ENCODE measurements around the gene E2F2. TPM values are rescaled to one million over a fixed set of nuclear protein-coding genes. Genes with fewer than 3 reads are reported as not detected.
"Not testable (repeated sequence)": the region's sequence is repeated elsewhere in the genome, so short reads cannot be mapped to it uniquely, and the experiment has no call there.

The E2F2 gene
- total and polyA plus RNA-seq, 7 experiments from 2014 or later, result 0.14 to 65.7 (median 2.5) TPM; not detected in 3

- H3K4me1 ChIP-seq (ENCODE audit: control insufficient read depth in 2 of 2, insufficient read depth in 2 of 2, low read length in 2 of 2), result peaks cover 5 to 23% of the 10 kb centered on the region in 2 donors
- no peaks in the 10 kb centered on the region for H3K9me3 ChIP-seq (ENCODE audit: control insufficient read depth in 2 of 3, low read length in 3 of 3)
- peaks cover 0 to 2% (median 0%) of the 10 kb centered on the region in 11 donors for H3K9me3 Mint-ChIP-seq
- peak overlapping the region in 1 of 9 donors; percentile 22 for H3K27ac Mint-ChIP-seq
- intact Hi-C loops (cut with micrococcal nuclease), result no loop called here
- ATAC-seq (no peak), DNase-seq (no peak)
- no peak overlapping the region for H3K4me3 Mint-ChIP-seq
- POLR2A ChIA-PET, result interaction anchor here (2.1 to 57.7 kb wide), 6 partner anchors 8 to 85 kb away, joined by 6 to 1267 read pairs (median 39); partner anchors contain the start of gene ID3
- no peaks in the 10 kb centered on the region for H3K36me3 ChIP-seq (ENCODE audit: control insufficient read depth in 2 of 3, insufficient read depth in 3 of 3, low read length in 3 of 3)
- CTCF ChIA-PET, result interaction anchor here (1.1 to 25.8 kb wide), 6 partner anchors 9 to 86 kb away, joined by 4 to 643 read pairs (median 33); partner anchors contain the start of gene ID3
- no peak overlapping the region for H3K27ac ChIP-seq (ENCODE audit: low read depth, low read length)
- no peaks in the 10 kb centered on the region for H3K27me3 Mint-ChIP-seq
- no peaks in the 10 kb centered on the region for H3K36me3 Mint-ChIP-seq
- no peaks in the 10 kb centered on the region for H3K27me3 ChIP-seq (ENCODE audit: control insufficient read depth in 2 of 2, insufficient read depth in 2 of 2, low read length in 2 of 2)
- H3K4me3 ChIP-seq (ENCODE audit: low read length), result no peak overlapping the region
- peaks cover 0 to 50% (median 31%) of the 10 kb centered on the region in 7 donors for H3K4me1 Mint-ChIP-seq
These were observed 16.0 kb upstream of the E2F2 start for GRCh38 chr1:23546897-23547584.

- Mint-ChIP-seq H3K4me1 (peaks cover 2 to 41% (median 23%) of the 10 kb centered on the region in 7 donors), H3K4me3 (no peak overlapping the region), H3K36me3 (no peaks in the 10 kb centered on the region), H3K9me3 (peaks cover 0 to 4% (median 0%) of the 10 kb centered on the region in 11 donors), H3K27ac (no peak overlapping the region), H3K27me3 (no peaks in the 10 kb centered on the region)
- intact Hi-C loops (cut with micrococcal nuclease), result loop anchor here in 1 of 2 donors (2.0 kb wide), 1 partner anchor 47 kb away; no protein-coding TSS in a partner anchor
- Histone ChIP-seq H3K27me3 (ENCODE audit: control insufficient read depth in 2 of 2, insufficient read depth in 2 of 2, low read length in 2 of 2) (no peaks in the 10 kb centered on the region), H3K4me1 (ENCODE audit: control insufficient read depth in 2 of 2, insufficient read depth in 2 of 2, low read length in 2 of 2) (peaks cover 5 to 21% of the 10 kb centered on the region in 2 donors), H3K9me3 (ENCODE audit: control insufficient read depth in 2 of 3, low read length in 3 of 3) (no peaks in the 10 kb centered on the region), H3K4me3 (ENCODE audit: low read length) (no peak overlapping the region), H3K36me3 (ENCODE audit: control insufficient read depth in 2 of 3, insufficient read depth in 3 of 3, low read length in 3 of 3) (no peaks in the 10 kb centered on the region), H3K27ac (ENCODE audit: low read depth, low read length) (no peak overlapping the region)
- CTCF ChIA-PET, result interaction anchor here (0.6 to 25.8 kb wide), 13 partner anchors 11 to 103 kb away, joined by 3 to 643 read pairs (median 13); partner anchors contain the start of gene ID3
- ATAC-seq, result no peak
- DNase-seq, result no peak
- POLR2A ChIA-PET, result interaction anchor here (1.1 to 19.0 kb wide), 7 partner anchors 9 to 87 kb away, joined by 3 to 559 read pairs (median 19); partner anchors contain the start of gene ID3
These were observed 14.8 kb upstream of the E2F2 start for GRCh38 chr1:23545851-23546250.

- peak; percentile 54 for ATAC-seq
These were observed 13.7 kb upstream of the E2F2 start for GRCh38 chr1:23544444-23545389.

GRCh38 chr1:23543707-23544443 is 12.8 kb upstream of the E2F2 start:
- no peaks in the 10 kb centered on the region for H3K36me3 ChIP-seq (ENCODE audit: control insufficient read depth in 2 of 3, insufficient read depth in 3 of 3, low read length in 3 of 3)
- peaks cover 14 to 22% of the 10 kb centered on the region in 2 donors for H3K4me1 ChIP-seq (ENCODE audit: control insufficient read depth in 2 of 2, insufficient read depth in 2 of 2, low read length in 2 of 2)
- CTCF ChIA-PET, result interaction anchor here (0.7 to 25.8 kb wide), 15 partner anchors 11 to 107 kb away, joined by 3 to 643 read pairs (median 7); partner anchors contain the start of gene ID3
- H3K4me3 ChIP-seq (ENCODE audit: low read length), result no peak overlapping the region
- Mint-ChIP-seq H3K4me1 (peaks cover 4 to 41% (median 22%) of the 10 kb centered on the region in 7 donors), H3K4me3 (no peak overlapping the region), H3K9me3 (peaks cover 0 to 4% (median 0%) of the 10 kb centered on the region in 11 donors), H3K36me3 (no peaks in the 10 kb centered on the region), H3K27me3 (no peaks in the 10 kb centered on the region), H3K27ac (no peak overlapping the region)
- no peaks in the 10 kb centered on the region for H3K27me3 ChIP-seq (ENCODE audit: control insufficient read depth in 2 of 2, insufficient read depth in 2 of 2, low read length in 2 of 2)
- intact Hi-C loops (cut with micrococcal nuclease), result loop anchor here (1.0 to 2.0 kb wide), 3 partner anchors 10 to 93 kb away; no protein-coding TSS in a partner anchor
- DNase-seq (no peak), ATAC-seq (no peak)
- H3K9me3 ChIP-seq (ENCODE audit: control insufficient read depth in 2 of 3, low read length in 3 of 3), result no peaks in the 10 kb centered on the region
- POLR2A ChIA-PET, result interaction anchor here (0.7 to 19.0 kb wide), 9 partner anchors 10 to 198 kb away, joined by 3 to 559 read pairs (median 7); partner anchors contain the start of gene ID3
- no peak overlapping the region for H3K27ac ChIP-seq (ENCODE audit: low read depth, low read length)

More at GRCh38 chr1:23544444-23545389, 13.7 kb upstream of the E2F2 start:
- Histone ChIP-seq H3K4me1 (ENCODE audit: control insufficient read depth in 2 of 2, insufficient read depth in 2 of 2, low read length in 2 of 2) (peaks cover 10 to 18% of the 10 kb centered on the region in 2 donors), H3K27me3 (ENCODE audit: control insufficient read depth in 2 of 2, insufficient read depth in 2 of 2, low read length in 2 of 2) (no peaks in the 10 kb centered on the region), H3K36me3 (ENCODE audit: control insufficient read depth in 2 of 3, insufficient read depth in 3 of 3, low read length in 3 of 3) (no peaks in the 10 kb centered on the region), H3K9me3 (ENCODE audit: control insufficient read depth in 2 of 3, low read length in 3 of 3) (no peaks in the 10 kb centered on the region), H3K27ac (ENCODE audit: low read depth, low read length) (no peak overlapping the region), H3K4me3 (ENCODE audit: low read length) (no peak overlapping the region)
- DNase-seq, result peak; percentile 49 to 72 (median 60)
- Mint-ChIP-seq H3K9me3 (peaks cover 0 to 4% (median 0%) of the 10 kb centered on the region in 11 donors), H3K27me3 (no peaks in the 10 kb centered on the region), H3K4me1 (peaks cover 4 to 43% (median 24%) of the 10 kb centered on the region in 7 donors), H3K4me3 (no peak overlapping the region), H3K27ac (no peak overlapping the region), H3K36me3 (no peaks in the 10 kb centered on the region)
- CTCF ChIA-PET, result interaction anchor here (0.6 to 25.8 kb wide), 21 partner anchors 12 to 205 kb away, joined by 3 to 643 read pairs (median 3); partner anchors contain the start of genes E2F2 and ID3
- intact Hi-C loops (cut with micrococcal nuclease), result loop anchor here (1.0 to 2.0 kb wide), 3 partner anchors 10 to 93 kb away; no protein-coding TSS in a partner anchor
- POLR2A ChIA-PET, result interaction anchor here (0.6 to 19.0 kb wide), 13 partner anchors 10 to 100 kb away, joined by 3 to 559 read pairs (median 6); partner anchors contain the start of gene ID3

GRCh38 chr1:23542940-23543339 is 11.9 kb upstream of the E2F2 start:
- ATAC-seq; H3K36me3 Mint-ChIP-seq; H3K9me3 Mint-ChIP-seq; H3K36me3 ChIP-seq (ENCODE audit: control insufficient read depth in 2 of 3, insufficient read depth in 3 of 3, low read length in 3 of 3); H3K4me3 ChIP-seq (ENCODE audit: low read length); H3K27ac ChIP-seq (ENCODE audit: low read depth, low read length); H3K9me3 ChIP-seq (ENCODE audit: control insufficient read depth in 2 of 3, low read length in 3 of 3); intact Hi-C loops (cut with micrococcal nuclease); H3K27me3 Mint-ChIP-seq; H3K27me3 ChIP-seq (ENCODE audit: control insufficient read depth in 2 of 2, insufficient read depth in 2 of 2, low read length in 2 of 2); DNase-seq; H3K4me3 Mint-ChIP-seq; H3K27ac Mint-ChIP-seq: not testable (repeated sequence)
- ChIA-PET POLR2A (interaction anchor here (0.6 to 19.0 kb wide), 3 partner anchors 12 to 90 kb away, joined by 3 to 559 read pairs (median 4); partner anchors contain the start of gene E2F2), CTCF (interaction anchor here (0.8 to 25.8 kb wide), 4 partner anchors 8 to 90 kb away, joined by 3 to 643 read pairs (median 26); no protein-coding TSS in a partner anchor)
- H3K4me1 Mint-ChIP-seq, result peaks cover 4 to 33% (median 20%) of the 10 kb centered on the region in 7 donors
- H3K4me1 ChIP-seq (ENCODE audit: control insufficient read depth in 2 of 2, insufficient read depth in 2 of 2, low read length in 2 of 2), result peaks cover 14 to 17% of the 10 kb centered on the region in 2 donors
